Activated naive CD4-positive, alpha-beta T cell treated with anti-CD3 and anti-CD28 coated beads, Interleukin-2, amount 50 U/mL, for 72 hours (primary cell): ENCODE data around the gene HNRNPF. TPM values are rescaled to one million over a fixed set of nuclear protein-coding genes. Genes with fewer than 3 reads are reported as not detected.

Experiments
- total RNA-seq, 2 donors: library from RNA; stranded (reverse); gene quantifications; one replicate each; pipeline ENCODE4 v1.2.3, GENCODE V29; 2022

The HNRNPF gene
- total RNA-seq, 2 donors from 2014 or later = 410 to 434 TPM

Other genes with a start within 250 kb of the HNRNPF start
- under 1 TPM; 0.39 to 0.66 TPM for gene RASGEF1A, start 142.1 kb downstream of the HNRNPF start, total RNA-seq
- not detected for gene FXYD4, start 37.5 kb downstream of the HNRNPF start, total RNA-seq
- gene ZNF487, start 27.9 kb upstream of the HNRNPF start, total RNA-seq = 1 to 10 TPM; 2.7 to 4.1 TPM
- gene ZNF239, start 165.4 kb upstream of the HNRNPF start, total RNA-seq = 1 to 10 TPM in 1 of 2 donors, under 1 TPM in 1; 0.41 to 1.8 TPM
- 1 to 10 TPM; 2.8 to 5.8 TPM for gene ZNF485, start 197.3 kb upstream of the HNRNPF start, total RNA-seq
- gene ZNF32, start 239.7 kb upstream of the HNRNPF start, total RNA-seq = 10 to 100 TPM in 1 of 2 donors, 1 to 10 TPM in 1; 3.1 to 12.0 TPM